GM18907 (cell line): ENCODE data around the gene ALX3.
"Not testable (repeated sequence)": the region's sequence is repeated elsewhere in the genome, so short reads cannot be mapped to it uniquely, and the experiment has no call there.

Experiments used
- ATAC-seq: cut with Tn5 transposase; IDR thresholded peaks from one replicate; pipeline ENCODE4 v1.9.1; 2021; ENCODE audit warnings: mild to moderate bottlenecking, moderate library complexity; ENCODE audit not compliant: unreplicated experiment

ALX3 gene

DNA sequence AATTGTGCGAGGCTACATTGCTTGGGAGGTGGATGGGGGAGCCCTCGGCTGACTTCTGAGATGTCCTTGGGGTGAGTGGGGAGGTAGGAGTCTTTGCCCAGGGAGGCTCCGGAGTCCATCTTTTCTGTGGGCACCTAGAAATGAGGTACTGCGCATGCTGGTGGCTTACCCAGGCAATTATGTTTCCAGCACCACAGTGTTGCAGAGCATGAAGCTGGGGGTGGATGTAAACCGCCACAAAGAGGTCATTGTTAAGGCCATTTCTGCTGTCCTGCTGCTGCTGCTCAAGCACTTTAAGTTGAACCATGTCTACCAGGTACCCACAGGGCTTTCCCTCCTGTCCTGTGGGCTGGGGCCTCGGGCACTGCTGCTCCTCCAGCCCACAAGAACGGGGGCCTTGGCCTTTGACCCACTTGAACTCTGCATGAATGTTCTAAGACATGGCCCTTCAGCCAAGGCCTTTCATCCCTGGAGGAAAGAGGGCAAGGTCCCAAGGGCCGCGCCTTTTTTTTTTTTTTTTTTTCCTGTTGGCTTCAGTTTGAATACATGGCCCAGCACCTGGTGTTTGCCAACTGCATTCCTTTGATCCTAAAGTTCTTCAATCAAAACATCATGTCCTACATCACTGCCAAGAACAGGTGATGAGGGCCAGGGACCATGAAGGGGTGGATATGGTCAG, 21.4 kb downstream of the ALX3 start:
- ATAC-seq, result no peak

DNA sequence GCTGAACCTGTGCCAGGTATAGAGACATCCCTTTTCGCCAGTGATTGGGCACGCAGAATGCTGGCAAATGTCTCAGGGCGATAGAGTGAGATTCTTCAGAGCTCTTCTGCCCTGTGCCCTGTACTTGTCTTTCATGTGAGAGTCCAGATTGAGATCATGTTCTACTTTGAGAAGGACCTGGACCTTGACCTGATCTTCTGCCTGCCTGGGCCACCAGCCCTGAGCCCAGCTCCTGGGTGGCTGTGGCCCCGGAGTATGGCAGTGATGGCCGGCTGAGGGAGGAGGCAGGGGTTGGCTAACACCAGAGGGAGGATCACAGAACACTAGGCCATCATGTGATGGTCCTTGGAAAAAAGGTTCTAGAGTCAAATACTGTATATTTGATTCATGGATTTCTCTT, 22.2 kb downstream of the ALX3 start:
- ATAC-seq, result no peak

DNA sequence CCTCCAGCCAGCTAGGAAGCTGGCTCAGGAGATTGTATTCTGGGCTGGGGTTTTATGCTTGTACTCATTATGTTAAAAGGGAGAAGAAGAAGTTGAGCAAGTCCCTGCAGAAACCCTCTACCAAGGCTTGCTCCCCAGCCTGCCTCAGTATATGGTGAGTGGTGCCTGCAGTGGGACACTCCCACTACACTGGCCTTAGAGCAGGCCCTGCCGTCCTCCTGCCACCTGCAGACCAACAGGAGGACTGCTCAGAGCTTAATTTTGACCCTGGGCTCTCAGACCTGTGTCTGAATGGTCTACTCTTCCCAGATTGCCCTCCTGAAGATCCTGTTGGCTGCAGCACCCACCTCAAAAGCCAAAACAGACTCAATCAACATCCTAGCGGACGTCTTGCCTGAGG, 23.0 kb downstream of the ALX3 start:
- no peak for ATAC-seq

DNA sequence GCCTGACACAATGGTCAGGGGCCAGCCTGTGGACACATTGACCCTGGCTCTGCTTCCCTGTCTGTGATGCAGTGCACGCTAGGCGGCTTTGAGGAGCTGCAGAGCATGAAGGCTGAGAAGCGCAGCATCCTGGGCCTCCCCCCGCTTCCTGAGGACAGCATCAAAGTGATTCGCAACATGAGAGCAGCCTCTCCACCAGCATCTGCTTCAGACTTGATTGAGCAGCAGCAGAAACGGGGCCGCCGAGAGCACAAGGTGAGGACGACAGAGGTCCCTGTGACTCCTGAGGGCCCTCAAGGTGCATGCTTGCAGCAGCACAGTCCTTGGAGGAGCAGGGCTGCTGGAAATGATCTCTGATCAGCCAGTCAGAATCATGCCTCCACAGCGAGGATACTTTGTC, 27.5 kb downstream of the ALX3 start:
- ATAC-seq, result no peak

DNA sequence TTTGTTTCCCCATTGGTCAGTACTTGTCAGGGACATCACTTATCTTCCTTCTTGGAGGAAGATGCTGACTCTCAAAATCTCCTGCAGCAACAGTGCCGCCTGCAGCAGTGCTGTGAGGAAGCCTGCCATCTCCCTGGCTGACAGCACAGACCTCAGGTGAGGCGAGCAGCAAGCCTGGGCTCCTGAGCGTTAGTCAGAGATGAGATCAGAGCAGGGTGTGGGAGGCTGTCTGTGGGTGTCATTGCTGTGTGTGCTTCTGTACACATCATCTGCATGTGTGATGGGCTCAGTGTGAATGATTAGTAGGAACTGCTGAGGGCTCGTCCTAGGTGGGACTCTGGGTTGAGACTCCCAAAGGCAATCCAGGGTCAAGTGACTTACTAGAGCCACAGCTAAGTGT, 29.9 kb downstream of the ALX3 start:
- no peak for ATAC-seq

DNA sequence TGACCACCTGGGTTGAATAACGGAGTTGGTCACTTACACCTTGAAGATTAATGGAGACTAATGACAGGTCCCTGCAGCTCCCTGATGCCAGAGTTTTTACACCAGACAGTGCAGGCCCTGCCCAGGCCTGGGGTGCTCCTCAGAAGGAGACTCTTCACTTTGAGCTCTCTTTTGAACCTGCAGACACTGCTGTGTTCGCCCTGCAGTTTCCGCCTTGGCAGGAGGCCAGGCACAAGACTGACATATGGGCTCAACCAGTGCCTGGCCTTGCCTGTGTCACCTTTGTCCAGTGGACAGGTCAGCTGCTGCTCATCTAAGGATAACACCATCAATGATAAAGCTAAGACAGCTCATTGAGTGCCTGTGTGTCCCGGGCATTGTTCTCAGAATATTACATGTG, 30.8 kb downstream of the ALX3 start:
- ATAC-seq, result no peak

DNA sequence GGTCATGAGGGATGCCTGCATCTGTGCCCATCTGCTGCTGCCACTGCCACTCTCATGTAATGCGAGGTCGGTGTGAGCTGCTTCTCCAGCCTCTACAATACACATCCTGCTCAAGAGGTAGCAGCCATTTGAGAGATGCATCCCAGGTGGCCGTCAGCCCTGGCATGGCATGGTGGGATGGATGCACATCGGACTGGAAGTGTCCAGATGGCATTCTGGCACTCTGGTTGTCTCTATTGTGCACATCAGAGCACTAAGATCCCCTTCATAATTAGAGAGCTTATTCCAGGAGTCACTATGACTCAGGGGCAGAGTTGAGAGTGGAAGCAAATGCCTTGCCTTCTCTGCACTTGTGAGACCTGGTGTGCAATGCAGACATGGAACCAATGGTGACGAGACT, 32.2 kb downstream of the ALX3 start:
- no peak for ATAC-seq

DNA sequence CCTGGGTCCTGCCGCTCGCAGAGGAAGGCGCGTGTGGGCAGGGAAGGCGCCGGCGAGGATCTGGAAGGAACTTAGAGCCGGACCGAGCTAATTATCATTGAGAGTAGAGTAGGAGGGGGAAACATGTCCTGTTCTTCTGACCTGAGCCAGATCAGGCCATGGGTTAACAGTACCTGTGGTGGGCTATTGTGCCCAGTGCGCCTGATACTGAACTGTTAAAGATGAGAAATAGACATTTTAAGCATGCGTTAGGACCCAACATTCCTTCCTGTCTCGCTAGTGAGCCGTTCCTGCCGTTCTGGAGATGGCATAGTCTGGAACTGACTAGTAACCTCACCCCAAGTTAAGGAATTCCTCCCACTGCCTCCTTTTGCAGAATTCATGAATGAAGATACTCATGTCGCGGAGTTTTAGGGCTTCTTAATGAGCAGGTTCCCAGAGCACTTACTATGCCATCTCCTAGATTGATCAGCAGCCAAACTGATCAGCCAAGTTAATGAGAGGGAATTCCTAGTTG, 35.2 kb downstream of the ALX3 start:
- peak; percentile 23 for ATAC-seq

DNA sequence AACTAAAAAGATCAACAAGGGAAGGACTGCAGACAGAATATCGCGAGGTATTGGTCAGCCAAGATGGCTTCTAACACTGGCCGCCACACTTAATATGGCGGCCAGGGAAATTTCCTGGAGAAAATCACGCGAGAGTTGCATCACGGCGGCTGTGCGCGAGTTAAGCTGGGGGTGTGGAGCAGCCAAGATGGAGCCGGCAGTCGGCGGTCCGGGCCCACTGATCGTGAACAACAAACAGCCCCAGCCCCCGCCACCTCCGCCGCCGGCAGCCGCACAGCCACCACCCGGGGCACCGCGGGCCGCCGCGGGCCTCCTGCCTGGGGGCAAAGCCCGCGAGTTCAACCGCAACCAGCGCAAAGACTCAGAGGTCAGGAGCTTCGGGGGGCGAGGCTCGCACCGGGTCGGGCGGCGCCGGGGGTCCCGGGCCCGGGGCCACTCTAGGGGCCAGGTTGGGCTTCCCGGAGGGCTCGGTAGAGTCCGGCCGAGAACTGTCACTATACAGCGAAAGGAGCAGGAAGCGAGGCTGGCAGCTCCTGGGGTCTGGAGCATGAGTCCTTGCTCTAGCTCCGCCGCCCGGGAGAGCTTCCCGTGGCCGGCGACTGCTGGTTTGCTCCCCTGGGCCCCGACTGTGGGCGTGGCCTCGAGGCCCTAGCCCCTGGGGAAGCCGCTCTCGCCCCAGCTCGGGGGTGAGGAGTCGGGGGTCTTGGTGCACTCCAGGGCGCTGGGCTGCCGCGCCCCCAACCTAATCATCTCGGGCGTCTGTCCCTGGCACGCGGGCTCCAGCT, 35.8 kb downstream of the ALX3 start, which contains the start of gene STRIP1:
Gene STRIP1 (plus strand): TSS at position 174 of the 785 bp plus-strand sequence. CDS start 14 bp downstream, at position 188.
- ATAC-seq, result peak; percentile 91

DNA sequence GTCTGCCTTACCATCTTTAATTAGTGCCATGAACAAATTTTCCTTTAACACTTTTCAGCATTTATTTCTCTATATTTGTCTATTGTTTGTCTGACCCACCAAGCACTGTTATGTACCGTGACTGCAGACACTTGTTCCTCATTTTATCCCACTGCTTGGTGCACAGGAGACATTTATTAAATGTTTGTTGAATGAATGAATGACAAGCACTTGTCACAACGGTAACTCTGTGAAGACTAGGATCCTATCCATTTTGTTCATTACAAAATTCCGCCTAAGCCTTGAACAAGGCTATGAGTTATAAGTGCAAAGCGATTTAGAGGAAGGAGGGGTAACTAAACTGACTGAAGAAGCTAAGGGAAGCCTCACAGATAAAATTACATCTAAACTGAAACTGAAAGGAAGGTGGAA, 36.4 kb downstream of the ALX3 start:
- ATAC-seq, result no peak

DNA sequence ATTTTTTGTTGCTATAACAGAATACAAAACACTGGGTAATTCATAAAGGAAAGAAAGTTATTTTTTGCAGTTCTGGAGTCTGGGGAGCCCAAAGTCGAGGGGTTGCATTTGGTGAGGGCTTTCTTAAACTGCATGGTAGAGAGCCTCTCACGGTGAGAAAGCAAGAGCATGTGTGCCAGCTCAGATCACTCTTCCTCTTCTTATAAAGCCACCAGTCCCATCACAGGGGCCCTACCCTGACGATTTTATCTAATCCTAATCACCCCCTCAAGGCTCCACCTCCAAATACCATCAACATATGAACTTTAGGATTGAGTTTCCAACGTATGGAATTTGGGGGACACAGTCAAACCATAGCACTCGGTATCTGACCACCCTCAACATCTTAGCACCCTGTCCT, 37.1 kb downstream of the ALX3 start:
- ATAC-seq, result no peak

DNA sequence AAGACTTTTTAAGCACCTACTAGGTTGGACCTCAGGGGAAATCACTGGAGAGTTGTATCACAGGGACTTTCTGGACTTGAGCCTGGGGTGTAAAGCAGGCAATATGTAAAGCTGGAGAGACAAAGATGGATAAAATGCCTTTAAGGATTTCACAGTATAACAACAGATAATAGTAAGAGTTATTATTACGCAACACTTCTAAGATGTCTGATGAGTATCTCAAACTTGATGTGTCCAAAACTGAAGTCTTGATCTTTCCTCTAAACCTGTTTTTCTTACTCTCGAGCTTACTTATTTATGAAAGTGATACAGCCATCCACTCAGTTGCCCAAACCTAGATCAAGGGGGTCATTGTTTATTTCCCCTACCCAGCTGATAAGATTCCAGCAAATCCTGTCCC, 38.1 kb downstream of the ALX3 start:
- no peak for ATAC-seq

DNA sequence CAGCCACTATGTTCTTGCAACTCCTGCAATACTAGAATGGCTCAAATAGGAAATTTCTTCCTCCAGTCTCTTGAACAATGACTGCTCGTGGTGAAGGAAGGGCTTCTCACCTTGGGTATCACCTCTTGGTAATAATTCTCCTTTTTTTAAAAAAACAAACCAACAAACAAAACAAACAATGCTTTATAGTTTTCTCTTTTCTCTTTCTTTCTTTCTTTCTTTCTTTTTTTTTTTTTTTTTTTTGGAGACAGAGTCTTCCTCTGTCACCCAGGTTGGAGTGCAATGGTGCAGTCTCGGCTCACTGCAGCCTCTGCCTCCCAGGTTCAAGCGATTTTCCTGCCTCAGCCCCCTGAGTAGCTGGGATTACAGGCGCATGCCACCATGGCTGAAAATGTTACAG, 39.8 kb downstream of the ALX3 start:
- ATAC-seq, result not testable (repeated sequence)

DNA sequence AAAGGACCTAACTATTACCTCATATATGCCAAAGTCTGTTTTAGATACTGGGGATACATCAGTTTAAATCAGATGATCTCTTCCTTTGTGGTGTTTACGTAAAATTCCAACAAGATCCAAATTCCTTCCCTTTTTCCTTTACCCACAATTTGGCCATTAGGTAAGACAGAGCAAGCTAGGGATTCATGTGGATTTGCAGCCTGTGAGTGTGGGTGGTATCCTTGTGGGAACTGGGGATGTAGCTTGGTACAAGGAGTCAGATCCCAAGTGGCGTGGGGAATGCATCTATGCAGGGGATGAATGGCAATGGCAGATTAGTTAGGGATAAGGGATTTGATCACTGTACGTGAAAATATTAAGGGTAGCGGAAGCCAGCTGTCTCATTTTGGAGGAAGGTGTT, 45.9 kb downstream of the ALX3 start:
- no peak for ATAC-seq

DNA sequence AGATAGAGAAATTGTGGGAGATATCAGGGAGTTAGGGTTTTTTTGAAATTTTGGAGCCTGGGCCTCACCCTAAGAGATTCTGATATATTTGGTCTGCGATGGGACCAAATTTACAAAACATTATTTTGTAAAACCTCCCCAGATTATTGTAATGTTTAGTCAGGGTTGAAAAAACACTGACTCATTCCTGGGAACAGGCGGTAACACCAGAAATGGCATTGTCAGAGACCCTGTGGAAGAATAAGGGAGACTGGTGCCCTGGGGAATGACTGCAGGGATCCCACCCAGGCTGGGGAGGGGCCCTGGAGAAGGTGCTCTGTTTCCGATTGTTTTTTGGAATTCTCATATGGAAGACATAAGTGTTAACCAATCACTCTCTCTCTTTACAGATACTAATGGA, 49.2 kb downstream of the ALX3 start:
- no peak for ATAC-seq

DNA sequence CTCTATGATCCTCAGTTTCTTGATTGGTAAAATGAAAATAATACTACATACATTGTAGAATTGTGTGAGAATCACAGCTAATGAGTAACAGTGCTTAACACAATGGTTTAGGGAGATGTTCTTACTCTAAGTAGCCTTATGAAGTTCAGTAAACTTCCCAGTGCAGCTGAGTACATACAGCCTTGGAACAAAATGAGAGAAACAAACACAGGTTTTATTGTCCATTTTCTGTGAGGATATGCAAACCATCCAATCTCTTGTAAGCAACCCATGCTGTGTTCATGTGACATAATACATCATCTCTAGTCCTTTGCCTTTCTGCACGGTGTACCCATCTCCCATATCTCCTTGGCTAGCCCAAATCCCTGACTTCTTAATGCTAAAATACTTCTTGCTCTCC, 50.7 kb downstream of the ALX3 start:
- no peak for ATAC-seq

DNA sequence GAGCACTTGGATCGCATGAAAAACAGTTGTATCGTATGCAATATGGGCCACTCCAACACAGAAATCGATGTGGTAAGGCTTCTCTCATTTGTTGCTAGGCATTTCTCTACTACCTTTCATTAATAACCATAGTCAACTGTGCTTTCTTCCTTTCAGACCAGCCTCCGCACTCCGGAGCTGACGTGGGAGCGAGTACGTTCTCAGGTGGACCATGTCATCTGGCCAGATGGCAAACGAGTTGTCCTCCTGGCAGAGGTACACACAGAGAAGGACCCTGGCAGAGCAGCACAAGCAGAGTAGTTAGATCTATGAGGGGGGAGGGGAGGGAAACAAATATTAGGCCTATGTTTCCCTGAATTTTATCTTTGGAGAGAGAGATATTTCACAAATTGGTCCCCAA, 52.1 kb downstream of the ALX3 start:
- no peak for ATAC-seq

DNA sequence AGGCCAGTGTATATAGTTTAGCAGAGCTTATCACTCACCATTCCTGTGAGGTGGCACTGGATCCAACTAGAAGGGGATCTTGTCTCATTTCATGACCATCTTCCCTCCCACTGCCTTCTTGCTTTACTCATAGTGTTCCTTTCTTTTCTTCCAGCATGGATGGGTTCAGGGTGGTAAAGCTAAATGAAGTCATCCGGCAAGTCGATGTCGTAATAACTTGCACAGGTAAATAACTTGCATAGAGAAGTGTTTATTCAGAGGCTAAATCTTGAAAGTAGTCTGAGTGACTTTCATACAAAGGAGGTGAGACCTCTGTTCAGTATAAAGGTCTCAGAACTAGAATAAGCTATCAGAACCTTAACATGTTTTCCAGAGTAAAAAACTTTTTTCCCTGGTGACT, 52.7 kb downstream of the ALX3 start:
- no peak for ATAC-seq

DNA sequence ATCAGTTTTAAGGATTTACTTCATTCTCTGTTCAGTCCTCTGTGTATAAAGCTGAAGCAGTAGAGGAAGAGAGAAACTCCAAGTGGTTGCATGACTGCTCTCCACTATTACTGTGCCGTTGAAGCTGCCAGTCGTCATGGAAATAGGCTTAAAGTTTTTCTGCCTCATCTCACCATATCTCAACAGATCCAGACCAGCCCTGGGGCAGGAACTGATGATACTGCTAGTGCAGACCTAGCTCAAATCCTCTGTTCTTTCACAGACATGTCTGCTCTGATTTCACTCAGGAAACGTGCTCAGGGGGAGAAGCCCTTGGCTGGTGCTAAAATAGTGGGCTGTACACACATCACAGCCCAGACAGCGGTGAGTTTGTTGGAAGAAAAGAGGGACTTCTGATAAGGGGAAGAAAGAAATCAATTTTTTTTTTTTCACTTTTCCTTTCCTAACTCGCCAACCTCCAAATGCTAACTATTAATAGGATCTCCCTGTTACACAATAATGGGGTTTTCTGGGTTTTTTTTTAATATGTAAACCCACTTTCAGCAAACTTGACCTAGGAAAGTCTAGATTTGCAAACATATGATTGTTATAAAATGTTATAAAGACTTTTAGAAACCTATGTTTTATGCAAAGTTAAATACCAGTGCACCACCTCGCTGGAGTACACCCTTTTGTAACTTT, 58.2 kb downstream of the ALX3 start:
- ATAC-seq, result peak; percentile 78

DNA sequence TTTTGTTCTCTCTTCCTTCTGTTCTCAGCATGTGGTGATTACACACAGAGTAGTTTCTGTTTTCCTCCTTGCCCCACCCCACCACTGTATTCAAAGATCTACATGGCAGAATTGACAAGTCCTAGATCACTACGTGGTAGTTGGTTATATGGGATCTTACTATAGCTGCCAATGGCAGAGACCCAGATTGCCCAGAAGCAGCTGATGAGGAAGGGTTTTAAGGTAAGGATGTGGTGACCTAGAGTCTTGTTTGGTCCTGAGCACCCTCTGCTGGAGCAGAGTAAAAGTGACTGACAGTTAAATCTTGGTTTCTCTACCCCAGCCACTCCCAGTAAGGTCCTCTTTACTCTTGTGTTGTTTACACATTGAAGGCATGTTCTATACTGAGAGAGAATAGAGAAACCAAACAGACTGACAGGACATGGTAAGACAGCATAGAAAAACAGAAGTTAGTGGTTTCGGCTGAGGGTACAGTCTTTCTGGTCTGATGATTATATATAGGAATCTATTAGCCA, 58.9 kb downstream of the ALX3 start:
- peak; percentile 95 for ATAC-seq
